ENCODE measurements around the gene HNRNPA1. TPM values are rescaled to one million over a fixed set of nuclear protein-coding genes. Genes with fewer than 3 reads are reported as not detected.

The HNRNPA1 gene
- total RNA-seq, 1 donor from 2014 or later = 292 TPM

DNA sequence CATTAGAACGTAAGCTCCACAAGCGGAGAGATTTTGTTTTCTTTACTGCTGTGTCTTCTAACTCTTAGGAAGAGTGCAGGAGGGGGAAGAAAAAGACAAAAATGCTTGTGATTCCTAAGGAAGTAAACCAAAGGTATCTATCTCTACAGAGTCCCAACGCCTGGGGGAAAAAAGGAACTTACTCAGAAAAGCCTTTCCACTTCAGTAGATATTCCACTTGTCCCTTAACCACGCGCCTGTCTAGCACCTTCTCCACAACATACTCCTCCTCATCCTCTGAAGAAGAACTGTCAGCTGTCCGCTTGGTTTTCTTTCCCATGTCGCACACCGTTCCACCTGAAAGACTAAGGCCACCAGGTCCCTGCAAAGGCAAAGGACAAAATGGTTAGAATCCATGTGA is 23.2 kb upstream of the HNRNPA1 start:
- Histone ChIP-seq H3K4me3 (no peak overlapping the region), H3K36me3 (peaks cover 5 to 33% of the 10 kb centered on the region in 2 donors), H3K4me1 (peaks cover 0 to 36% of the 10 kb centered on the region in 2 donors), H3K27me3 (no peaks in the 10 kb centered on the region), H3K9me3 (no peaks in the 10 kb centered on the region), H3K27ac (peak overlapping the region; percentile 68 to 84)
- intact Hi-C loops (cut with DNase I) = loop anchor here (10.0 kb wide), 1 partner anchor 107 kb away; the partner anchor contains the start of gene GPR84
- no peak for DNase-seq (ENCODE audit: low spot score in 2 of 2)
- TF ChIP-seq, protein P1, sequence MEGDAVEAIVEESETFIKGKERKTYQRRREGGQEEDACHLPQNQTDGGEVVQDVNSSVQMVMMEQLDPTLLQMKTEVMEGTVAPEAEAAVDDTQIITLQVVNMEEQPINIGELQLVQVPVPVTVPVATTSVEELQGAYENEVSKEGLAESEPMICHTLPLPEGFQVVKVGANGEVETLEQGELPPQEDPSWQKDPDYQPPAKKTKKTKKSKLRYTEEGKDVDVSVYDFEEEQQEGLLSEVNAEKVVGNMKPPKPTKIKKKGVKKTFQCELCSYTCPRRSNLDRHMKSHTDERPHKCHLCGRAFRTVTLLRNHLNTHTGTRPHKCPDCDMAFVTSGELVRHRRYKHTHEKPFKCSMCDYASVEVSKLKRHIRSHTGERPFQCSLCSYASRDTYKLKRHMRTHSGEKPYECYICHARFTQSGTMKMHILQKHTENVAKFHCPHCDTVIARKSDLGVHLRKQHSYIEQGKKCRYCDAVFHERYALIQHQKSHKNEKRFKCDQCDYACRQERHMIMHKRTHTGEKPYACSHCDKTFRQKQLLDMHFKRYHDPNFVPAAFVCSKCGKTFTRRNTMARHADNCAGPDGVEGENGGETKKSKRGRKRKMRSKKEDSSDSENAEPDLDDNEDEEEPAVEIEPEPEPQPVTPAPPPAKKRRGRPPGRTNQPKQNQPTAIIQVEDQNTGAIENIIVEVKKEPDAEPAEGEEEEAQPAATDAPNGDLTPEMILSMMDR (IDR thresholded peaks at IDR 0.05) = no peak

DNA sequence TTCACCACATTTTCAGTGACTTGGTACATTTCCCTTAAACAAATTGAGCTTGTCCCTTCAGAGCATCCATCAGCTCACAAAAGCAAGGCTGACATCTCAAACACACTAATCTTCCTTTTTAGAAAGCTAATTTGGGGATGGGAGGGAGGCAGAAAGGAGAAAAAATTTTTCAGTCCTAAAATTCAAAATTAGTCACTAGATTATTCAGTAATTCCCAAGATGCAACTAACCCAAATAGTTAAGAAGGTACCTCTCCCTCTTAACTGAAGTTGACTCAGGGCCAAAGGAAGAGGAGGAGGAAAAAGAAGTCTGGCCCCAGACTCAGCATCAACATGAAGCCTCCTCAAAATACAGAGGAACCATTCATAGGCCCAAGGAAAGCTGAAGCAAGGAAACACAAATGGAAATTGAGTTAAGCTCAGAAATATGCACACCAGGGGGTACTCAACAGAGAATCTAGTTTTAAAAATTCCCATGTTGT is 22.3 kb upstream of the HNRNPA1 start:
- intact Hi-C loops (cut with DNase I) = loop anchor here (10.0 kb wide), 1 partner anchor 107 kb away; the partner anchor contains the start of gene GPR84
- Histone ChIP-seq H3K9me3 (no peaks in the 10 kb centered on the region), H3K4me3 (peak overlapping the region in 1 of 2 donors; percentile 58), H3K4me1 (peaks cover 0 to 36% of the 10 kb centered on the region in 2 donors), H3K36me3 (peaks cover 2 to 30% of the 10 kb centered on the region in 2 donors), H3K27ac (peak overlapping the region; percentile 68 to 84), H3K27me3 (no peaks in the 10 kb centered on the region)
- TF ChIP-seq, protein P1 (IDR thresholded peaks at IDR 0.05) = no peak
- no peak for DNase-seq (ENCODE audit: low spot score in 2 of 2)

DNA sequence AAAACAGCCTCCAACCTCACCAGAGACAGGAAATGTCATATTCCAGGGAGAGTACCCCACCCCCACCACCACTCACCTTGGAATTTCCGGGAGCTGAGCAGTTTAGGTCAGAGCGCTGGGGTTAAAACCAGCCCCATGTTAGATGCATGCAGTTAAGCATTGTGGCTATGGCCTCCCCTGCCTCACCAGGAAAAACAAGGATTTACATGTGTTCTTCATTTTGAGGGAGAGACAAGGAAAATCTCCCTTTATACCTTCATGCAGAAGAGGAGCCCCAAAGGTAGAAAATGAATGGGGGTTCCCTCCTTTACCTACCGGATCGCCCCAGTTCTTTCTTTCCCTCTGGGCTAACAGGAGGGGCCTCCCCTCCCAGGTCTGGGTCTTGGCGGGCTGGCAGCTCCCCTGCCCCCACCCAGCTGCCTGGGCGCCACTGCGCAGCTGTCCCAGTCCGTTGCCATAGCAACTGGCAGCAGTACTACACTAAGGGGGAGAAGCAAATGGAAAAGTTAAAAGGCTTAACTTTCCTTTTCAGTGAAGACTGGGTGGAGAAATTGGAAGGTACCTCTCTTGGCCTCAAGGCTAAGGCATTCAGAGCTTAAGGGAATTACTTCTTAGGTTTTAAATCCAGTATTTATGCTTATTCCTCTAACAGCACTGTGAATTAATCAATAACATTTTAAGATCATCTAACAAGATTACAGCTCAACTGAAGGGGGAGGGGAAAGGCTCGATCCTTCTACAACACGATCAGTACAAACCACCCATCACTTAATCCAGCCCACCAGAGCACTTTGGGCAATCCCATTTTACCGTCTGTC is 21.1 kb upstream of the HNRNPA1 start:
- intact Hi-C loops (cut with DNase I) = loop anchor here (1.0 to 10.0 kb wide), 2 partner anchors 21 to 105 kb away; partner anchors contain the start of genes CBX5, GPR84 and HNRNPA1
- Histone ChIP-seq H3K36me3 (peaks cover 0 to 18% of the 10 kb centered on the region in 2 donors), H3K4me1 (peaks cover 0 to 36% of the 10 kb centered on the region in 2 donors)

GRCh38 chr12:54261815-54262402 is 18.6 kb upstream of the HNRNPA1 start:
- no peak for DNase-seq (ENCODE audit: low spot score in 2 of 2)
- TF ChIP-seq, protein P1 (IDR thresholded peaks at IDR 0.05) = no peak
- no peak overlapping the region for H3K27ac ChIP-seq
- H3K4me3 ChIP-seq = no peak overlapping the region
- intact Hi-C loops (cut with DNase I) = no loop called here
- no peaks in the 10 kb centered on the region for H3K9me3 ChIP-seq
- H3K27me3 ChIP-seq = no peaks in the 10 kb centered on the region
- peaks cover 0 to 33% of the 10 kb centered on the region in 2 donors for H3K4me1 ChIP-seq
- H3K36me3 ChIP-seq = peaks cover 0 to 3% of the 10 kb centered on the region in 2 donors

More for the DNA sequence above, 21.1 kb upstream of the HNRNPA1 start:
- H3K9me3 ChIP-seq = no peaks in the 10 kb centered on the region
- DNase-seq (ENCODE audit: low spot score in 2 of 2) = peak; percentile 38 to 89
- no peaks in the 10 kb centered on the region for H3K27me3 ChIP-seq
- peak overlapping the region; percentile 68 to 84 for H3K27ac ChIP-seq
- peak overlapping the region; percentile 46 to 58 for H3K4me3 ChIP-seq
- TF ChIP-seq, protein P1 (IDR thresholded peaks at IDR 0.05) = no peak

DNA sequence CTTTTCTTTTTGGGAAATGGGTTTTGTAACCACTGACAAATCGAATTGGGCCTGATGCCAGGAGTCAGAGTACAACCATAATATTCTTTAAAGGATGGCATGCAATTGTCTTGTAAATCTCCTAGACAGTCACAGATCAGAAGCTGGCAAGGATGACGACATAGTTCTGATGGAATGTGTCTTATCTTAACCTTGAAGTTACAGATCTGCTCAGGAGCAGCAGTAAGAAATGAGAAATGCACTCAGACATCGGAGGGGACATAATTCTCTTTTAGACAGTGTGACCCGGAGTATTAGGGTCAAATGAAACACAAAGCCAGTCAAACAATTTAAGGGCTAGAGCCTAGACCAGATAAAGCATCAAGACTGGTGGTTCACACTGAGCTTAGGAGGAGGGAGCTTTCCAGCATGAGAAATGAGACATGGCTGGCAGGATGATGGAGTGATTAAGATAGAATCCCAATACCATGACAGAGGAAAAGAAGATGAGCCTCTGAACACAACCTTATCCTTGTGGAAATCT is 18.1 kb upstream of the HNRNPA1 start:
- Histone ChIP-seq H3K4me1 (peaks cover 0 to 27% of the 10 kb centered on the region in 2 donors), H3K27me3 (no peaks in the 10 kb centered on the region), H3K27ac (no peak overlapping the region), H3K36me3 (no peaks in the 10 kb centered on the region), H3K9me3 (no peaks in the 10 kb centered on the region), H3K4me3 (no peak overlapping the region)
- no peak for DNase-seq (ENCODE audit: low spot score in 2 of 2)
- TF ChIP-seq, protein P1 (IDR thresholded peaks at IDR 0.05) = no peak
- intact Hi-C loops (cut with DNase I) = no loop called here

All from ascending aorta (tissue), 2 donors.